GM23338 (cell line): ENCODE results near the gene ACOX3. TPM values are rescaled to one million over a fixed set of nuclear protein-coding genes. Genes with fewer than 3 reads are reported as not detected.

ENCODE experiments used
- ATAC-seq: fragments of 200-7000 bp; cut with Tn5 transposase; 3 replicates; pipeline ENCODE4 v1.9.1; 2020
- DNase-seq: peaks from one replicate; pipeline ENCODE4 v3.0.0-alpha.2; 2015; ENCODE audit warnings: low spot score
- H2AFZ ChIP-seq: fragments of 200-600 bp; sonication (generic); 2 replicates; pipeline ENCODE4 v1.8.0; 2016; ENCODE audit warnings: antibody characterized with exemption, mild to moderate bottlenecking, moderate library complexity
- H3F3A ChIP-seq: fragments of 200-600 bp; sonication (generic); replicated peaks from 2 replicates; pipeline ENCODE4 v1.8.0; 2017; ENCODE audit warnings: antibody characterized with exemption, mixed run types, low read depth
- H3K27ac ChIP-seq: fragments of 200-600 bp; sonication (generic); 2 replicates; pipeline ENCODE4 v1.6.1; 2016; ENCODE audit warnings: low read depth
- H3K27me3 ChIP-seq: fragments of 200-600 bp; sonication (generic); 2 replicates; pipeline ENCODE4 v1.8.0; 2016; ENCODE audit warnings: mild to moderate bottlenecking, mixed run types, moderate library complexity; ENCODE audit not compliant: insufficient read depth
- H3K36me3 ChIP-seq: fragments of 200-600 bp; sonication (generic); 2 replicates; pipeline ENCODE4 v1.8.0; 2016; ENCODE audit warnings: mild to moderate bottlenecking; ENCODE audit not compliant: insufficient read depth
- H3K4me1 ChIP-seq: fragments of 200-600 bp; sonication (generic); 2 replicates; pipeline ENCODE4 v1.8.0; 2016; ENCODE audit warnings: mild to moderate bottlenecking, moderate library complexity; ENCODE audit not compliant: insufficient read depth
- H3K4me2 ChIP-seq: fragments of 200-600 bp; sonication (generic); 2 replicates; pipeline ENCODE4 v1.7.1; 2017; ENCODE audit warnings: mixed run types
- H3K4me3 ChIP-seq: fragments of 200-600 bp; sonication (generic); 2 replicates; pipeline ENCODE4 v1.6.1; 2016; ENCODE audit warnings: mixed run types
- H3K79me2 ChIP-seq: fragments of 200-600 bp; sonication (generic); replicated peaks from 2 replicates; pipeline ENCODE4 v1.8.0; 2017; ENCODE audit warnings: mild to moderate bottlenecking; ENCODE audit not compliant: insufficient read depth
- H3K9me2 ChIP-seq: fragments of 200-600 bp; sonication (generic); 2 replicates; pipeline ENCODE4 v1.8.0; 2017; ENCODE audit not compliant: insufficient read depth
- H4K20me1 ChIP-seq: fragments of 200-600 bp; sonication (generic); replicated peaks from 2 replicates; pipeline ENCODE4 v1.8.0; 2017; ENCODE audit warnings: mild to moderate bottlenecking; ENCODE audit not compliant: insufficient read depth
- H3K27ac Mint-ChIP-seq: 2 replicates; pipeline ENCODE4 v1.8.0; 2020; ENCODE audit warnings: inconsistent platforms, mild to moderate bottlenecking, moderate library complexity, mixed read lengths
- H3K27me3 Mint-ChIP-seq: 3 replicates; pipeline ENCODE4 v1.8.0; 2022; ENCODE audit warnings: low read depth, mild to moderate bottlenecking, moderate library complexity, mixed read lengths, inconsistent platforms; ENCODE audit not compliant: insufficient read depth, poor library complexity
- H3K36me3 Mint-ChIP-seq: 3 replicates; pipeline ENCODE4 v1.8.0; 2021; ENCODE audit warnings: low read depth, mild to moderate bottlenecking, inconsistent platforms, moderate library complexity, mixed read lengths
- H3K4me1 Mint-ChIP-seq: 3 replicates; pipeline ENCODE4 v1.8.0; 2020; ENCODE audit warnings: mild to moderate bottlenecking, inconsistent platforms, mixed read lengths
- H3K4me3 Mint-ChIP-seq: 3 replicates; pipeline ENCODE4 v1.8.0; 2021; ENCODE audit warnings: moderate library complexity, mild to moderate bottlenecking, inconsistent platforms, mixed read lengths
- H3K9me3 Mint-ChIP-seq: 3 replicates; pipeline ENCODE4 v1.8.0; 2020; ENCODE audit warnings: moderate library complexity, mild to moderate bottlenecking, inconsistent platforms, mixed read lengths
- CREB1 ChIP-seq: fragments of 250-450 bp; sonication (Bioruptor Pico); IDR thresholded peaks from 2 replicates; pipeline ENCODE4 v1.5.0; 2020; ENCODE audit warnings: low read depth, mild to moderate bottlenecking, moderate library complexity
- CTCF ChIP-seq, 2 experiments: fragments of 200-600 bp in 1 of 2; sonication (generic) in 1 of 2; conservative IDR thresholded peaks; 2 replicates each; pipeline versions ENCODE4 v1.5.1 to v1.6.1; 2016 to 2017; ENCODE audit warnings: antibody characterized with exemption in 2 of 2, low read depth in 2 of 2, mild to moderate bottlenecking in 2 of 2, moderate library complexity in 1 of 2
- EZH2phosphoT487 ChIP-seq: fragments of 200-600 bp; sonication (generic); IDR thresholded peaks from one replicate; pipeline ENCODE4 v1.8.1; 2018; ENCODE audit warnings: antibody characterized with exemption; ENCODE audit not compliant: unreplicated experiment
- JUNB ChIP-seq: IDR thresholded peaks from one replicate; pipeline ENCODE4 v1.6.1; 2016; ENCODE audit warnings: antibody characterized with exemption; ENCODE audit not compliant: unreplicated experiment
- NANOG ChIP-seq: IDR thresholded peaks from 2 replicates; pipeline ENCODE4 v1.6.1; 2016; ENCODE audit warnings: antibody characterized with exemption, borderline replicate concordance
- POLR2AphosphoS5 ChIP-seq: IDR thresholded peaks from 2 replicates; pipeline ENCODE4 v1.6.1; 2016; ENCODE audit warnings: antibody characterized with exemption, low read depth
- ZNF114 ChIP-seq: fragments of 250-450 bp; sonication (Bioruptor Pico); IDR thresholded peaks from 2 replicates; pipeline ENCODE4 v1.5.0; 2020; ENCODE audit warnings: mild to moderate bottlenecking, moderate library complexity
- ZNF331 ChIP-seq: fragments of 250-450 bp; sonication (Bioruptor Pico); IDR thresholded peaks from 2 replicates; pipeline ENCODE4 v1.5.0; 2020; ENCODE audit warnings: low read depth, mild to moderate bottlenecking, moderate library complexity
- polyA plus RNA-seq: library from polyadenylated mRNA; unstranded; fragments of >200 nt; fragmentation: Nextera tagmentation; extraction: Ambion mirVana; gene quantifications from 2 replicates; pipeline ENCODE4 v1.2.1, GENCODE V29; 2016
- total RNA-seq: library from RNA; depleted of rRNA; stranded (reverse); fragments of >200 nt; shearing (Covaris generic); gene quantifications from 2 replicates; pipeline ENCODE4 v1.2.3, GENCODE V29; 2014
- TF ChIP-seq, protein P1 (sequence below): IDR thresholded peaks from one replicate; pipeline ENCODE4 v1.6.1; 2018; ENCODE audit warnings: antibody characterized with exemption; ENCODE audit not compliant: unreplicated experiment

The ACOX3 gene
- total and polyA plus RNA-seq, 2 experiments from 2014 or later: 6.4 to 17.2 TPM

DNA sequence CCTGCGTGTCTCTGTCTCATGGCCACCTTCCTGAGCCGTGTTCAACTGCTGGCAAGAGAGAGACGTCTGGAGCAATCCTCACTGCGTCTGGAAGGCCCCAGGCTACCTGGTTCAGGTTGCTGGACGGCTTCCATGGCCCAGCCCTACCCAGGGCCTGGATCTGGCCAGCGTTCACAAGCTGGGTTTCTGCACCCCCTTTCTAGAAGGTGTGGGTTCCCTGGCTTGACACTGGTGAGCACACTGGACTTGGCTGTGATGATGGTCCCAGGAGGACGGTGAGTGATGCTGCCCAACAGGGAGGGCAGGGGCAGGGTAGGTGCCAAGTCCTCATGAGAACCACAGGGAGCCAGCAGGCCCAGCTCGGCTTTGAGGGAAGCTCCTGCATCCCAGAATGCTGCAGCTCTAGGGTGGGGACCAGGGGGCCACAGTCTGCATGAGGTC lies 107.6 kb downstream of the ACOX3 start:
- no peak for DNase-seq
- no peaks in the 10 kb centered on the region for H3F3A ChIP-seq
- no peak overlapping the region for H3K4me2 ChIP-seq
- Mint-ChIP-seq H3K36me3 (no peaks in the 10 kb centered on the region; the same call in 2 of the 3 replicates), H3K4me1 (no peaks in the 10 kb centered on the region; the same call in 2 of the 3 replicates), H3K9me3 (peaks cover 7% of the 10 kb centered on the region), H3K27ac (no peak overlapping the region), H3K4me3 (no peak overlapping the region), H3K27me3 (no peaks in the 10 kb centered on the region)
- H3K9me2 ChIP-seq: no peaks in the 10 kb centered on the region
- ATAC-seq: no peak
- no peaks in the 10 kb centered on the region for H3K4me1 ChIP-seq
- no peaks in the 10 kb centered on the region for H3K27me3 ChIP-seq
- H4K20me1 ChIP-seq: no peaks in the 10 kb centered on the region
- no peaks in the 10 kb centered on the region for H3K36me3 ChIP-seq
- no peak overlapping the region for H3K4me3 ChIP-seq
- TF ChIP-seq CREB1: no peak
- no peak for TF ChIP-seq ZNF114 (CRISPR knock-in tag)
- TF ChIP-seq ZNF331 (CRISPR knock-in tag): no peak
- no peak for TF ChIP-seq CTCF (conservative IDR thresholded peaks at IDR 0.05; ENCODE audit: low read depth in 2 of 2)
- no peak overlapping the region for H3K27ac ChIP-seq
- H2AFZ ChIP-seq: no peak overlapping the region
- no peaks in the 10 kb centered on the region for H3K79me2 ChIP-seq

DNA sequence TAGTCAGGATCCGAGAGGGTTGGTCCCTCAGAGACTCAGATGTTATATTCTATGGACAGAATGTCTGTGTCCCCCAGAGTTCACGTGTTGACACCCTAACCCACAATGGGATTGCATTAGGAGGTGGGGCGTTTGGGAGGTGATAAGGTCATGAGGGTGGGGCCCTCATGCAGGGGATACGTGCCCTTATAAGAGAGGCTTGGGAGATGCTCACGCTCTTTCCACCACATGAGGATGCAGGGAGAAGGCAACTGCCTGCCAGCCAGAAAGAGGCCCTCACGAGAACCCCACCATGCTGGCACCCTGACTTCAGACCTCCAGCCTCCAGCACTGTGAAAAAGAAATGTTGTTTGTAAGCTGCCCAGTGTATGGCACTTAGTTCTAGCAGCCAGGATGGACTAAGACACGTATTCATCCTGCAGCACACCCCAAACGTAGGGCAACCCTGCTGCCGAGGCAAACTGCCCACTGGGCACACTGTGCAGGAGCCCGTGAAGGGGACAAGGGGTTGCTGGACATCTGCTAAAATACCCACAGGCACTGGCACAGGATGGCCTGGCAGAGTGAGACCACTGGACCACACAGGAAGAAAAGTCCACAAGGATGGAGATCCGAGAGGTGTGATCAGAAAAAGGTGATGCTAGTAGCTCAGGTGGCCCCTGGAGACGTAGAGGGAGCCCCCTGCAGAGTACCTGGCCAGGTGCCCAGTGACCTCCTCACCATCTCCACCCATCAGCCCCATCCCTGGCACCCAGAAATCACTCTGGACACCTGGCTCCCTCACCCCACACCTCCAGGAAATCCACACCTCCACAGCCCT lies 108.3 kb downstream of the ACOX3 start:
- Mint-ChIP-seq H3K27ac (no peak overlapping the region), H3K9me3 (peaks cover 7% of the 10 kb centered on the region), H3K27me3 (no peaks in the 10 kb centered on the region), H3K36me3 (no peaks in the 10 kb centered on the region; the same call in 2 of the 3 replicates), H3K4me1 (no peaks in the 10 kb centered on the region; the same call in 2 of the 3 replicates), H3K4me3 (no peak overlapping the region; the same call in 2 of the 3 replicates)
- Histone ChIP-seq H2AFZ (no peak overlapping the region), H3K36me3 (no peaks in the 10 kb centered on the region), H3F3A (no peaks in the 10 kb centered on the region), H3K27ac (no peak overlapping the region), H3K4me2 (no peak overlapping the region), H3K4me1 (no peaks in the 10 kb centered on the region), H3K79me2 (no peaks in the 10 kb centered on the region), H3K4me3 (no peak overlapping the region), H3K9me2 (no peaks in the 10 kb centered on the region), H3K27me3 (no peaks in the 10 kb centered on the region), H4K20me1 (no peaks in the 10 kb centered on the region)
- ATAC-seq: no peak
- TF ChIP-seq EZH2phosphoT487: no peak
- TF ChIP-seq JUNB: no peak
- no peak for TF ChIP-seq ZNF114 (CRISPR knock-in tag)
- TF ChIP-seq NANOG: no peak
- no peak for TF ChIP-seq POLR2AphosphoS5
- TF ChIP-seq, protein P1, sequence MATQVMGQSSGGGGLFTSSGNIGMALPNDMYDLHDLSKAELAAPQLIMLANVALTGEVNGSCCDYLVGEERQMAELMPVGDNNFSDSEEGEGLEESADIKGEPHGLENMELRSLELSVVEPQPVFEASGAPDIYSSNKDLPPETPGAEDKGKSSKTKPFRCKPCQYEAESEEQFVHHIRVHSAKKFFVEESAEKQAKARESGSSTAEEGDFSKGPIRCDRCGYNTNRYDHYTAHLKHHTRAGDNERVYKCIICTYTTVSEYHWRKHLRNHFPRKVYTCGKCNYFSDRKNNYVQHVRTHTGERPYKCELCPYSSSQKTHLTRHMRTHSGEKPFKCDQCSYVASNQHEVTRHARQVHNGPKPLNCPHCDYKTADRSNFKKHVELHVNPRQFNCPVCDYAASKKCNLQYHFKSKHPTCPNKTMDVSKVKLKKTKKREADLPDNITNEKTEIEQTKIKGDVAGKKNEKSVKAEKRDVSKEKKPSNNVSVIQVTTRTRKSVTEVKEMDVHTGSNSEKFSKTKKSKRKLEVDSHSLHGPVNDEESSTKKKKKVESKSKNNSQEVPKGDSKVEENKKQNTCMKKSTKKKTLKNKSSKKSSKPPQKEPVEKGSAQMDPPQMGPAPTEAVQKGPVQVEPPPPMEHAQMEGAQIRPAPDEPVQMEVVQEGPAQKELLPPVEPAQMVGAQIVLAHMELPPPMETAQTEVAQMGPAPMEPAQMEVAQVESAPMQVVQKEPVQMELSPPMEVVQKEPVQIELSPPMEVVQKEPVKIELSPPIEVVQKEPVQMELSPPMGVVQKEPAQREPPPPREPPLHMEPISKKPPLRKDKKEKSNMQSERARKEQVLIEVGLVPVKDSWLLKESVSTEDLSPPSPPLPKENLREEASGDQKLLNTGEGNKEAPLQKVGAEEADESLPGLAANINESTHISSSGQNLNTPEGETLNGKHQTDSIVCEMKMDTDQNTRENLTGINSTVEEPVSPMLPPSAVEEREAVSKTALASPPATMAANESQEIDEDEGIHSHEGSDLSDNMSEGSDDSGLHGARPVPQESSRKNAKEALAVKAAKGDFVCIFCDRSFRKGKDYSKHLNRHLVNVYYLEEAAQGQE: no peak
- no peak for TF ChIP-seq ZNF331 (CRISPR knock-in tag)
- no peak for TF ChIP-seq CTCF (conservative IDR thresholded peaks at IDR 0.05; ENCODE audit: low read depth in 2 of 2)
- DNase-seq: no peak
